Bronchial epithelial cell (primary cell): Measurements from ENCODE around the gene ZNF407. TPM values are rescaled to one million over a fixed set of nuclear protein-coding genes. Genes with fewer than 3 reads are reported as not detected.

Experiments
- DNase-seq: peaks from one replicate; pipeline ENCODE4 v3.0.0-alpha.2; 2010; ENCODE audit warnings: low read depth
- FAIRE-seq: peaks from 2 replicates; lab custom pipeline; 2011; peaks lifted over from hg19 to GRCh38; lab: Jason Lieb, UNC
- H3K27me3 ChIP-seq: 2 replicates; pipeline ENCODE4 v1.5.1; 2011; ENCODE audit warnings: low read length; ENCODE audit not compliant: control insufficient read depth, insufficient read depth
- H3K36me3 ChIP-seq: 2 replicates; pipeline ENCODE4 v1.5.1; 2011; ENCODE audit warnings: low read length; ENCODE audit not compliant: control insufficient read depth, insufficient read depth
- H3K4me3 ChIP-seq: 2 replicates; pipeline ENCODE4 v1.5.1; 2011; ENCODE audit warnings: mild to moderate bottlenecking, low read depth, low read length, control low read depth
- CTCF ChIP-seq: IDR thresholded peaks from 2 replicates; pipeline ENCODE4 v1.5.1; 2011; ENCODE audit warnings: mild to moderate bottlenecking, moderate library complexity, low read length, control low read depth, inconsistent platforms; ENCODE audit not compliant: insufficient read depth, severe bottlenecking
- total RNA-seq: library from RNA; depleted of rRNA; stranded (reverse); fragments of >200 nt; gene quantifications from 2 replicates; pipeline ENCODE4 v1.2.1, GENCODE V29; 2014

The ZNF407 gene
- total RNA-seq, 1 donor from 2014 or later: 10.0 TPM

DNA sequence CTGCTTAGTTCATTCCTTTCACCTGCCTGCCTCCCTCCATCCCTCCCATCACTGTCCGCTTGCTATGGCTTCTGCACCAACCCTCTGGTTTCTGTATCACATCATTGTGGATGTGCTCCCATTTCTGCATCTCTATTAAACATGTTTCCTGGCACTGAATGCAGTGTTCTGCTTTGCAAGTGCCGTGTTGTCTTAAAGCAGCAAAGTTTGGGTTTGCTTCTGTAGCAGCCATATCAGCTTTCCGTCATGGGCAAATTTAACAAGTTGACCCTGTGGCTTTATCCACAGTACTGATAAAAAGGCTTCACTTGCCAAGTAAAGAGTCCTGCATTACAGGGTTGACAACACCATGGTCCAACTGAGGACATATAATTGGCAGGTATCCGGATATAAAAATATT, 445.8 kb downstream of the ZNF407 start:
- FAIRE-seq: no peak
- no peak for DNase-seq
- H3K36me3 ChIP-seq: no peaks in the 10 kb centered on the region
- no peak for TF ChIP-seq CTCF
- no peaks in the 10 kb centered on the region for H3K27me3 ChIP-seq
- H3K4me3 ChIP-seq: no peak overlapping the region

DNA sequence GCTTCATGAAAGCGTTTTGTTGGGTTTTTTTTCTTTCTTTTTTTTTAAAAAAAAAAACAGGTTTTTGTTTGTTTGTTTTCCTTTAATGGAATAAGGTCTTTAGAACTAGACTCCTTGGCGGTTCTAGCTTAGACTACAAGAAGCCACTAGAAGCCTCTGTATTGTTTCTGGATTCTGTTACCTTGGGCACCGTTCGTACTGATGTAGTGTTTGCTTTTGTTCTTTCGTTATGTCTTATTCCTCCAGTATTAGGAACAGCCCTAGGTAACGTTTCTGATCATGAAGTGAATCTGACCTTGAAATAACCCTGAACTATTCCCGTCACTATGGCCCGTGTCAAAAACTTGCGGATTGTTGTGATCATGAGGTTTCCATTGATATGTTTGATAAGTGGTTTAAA, 446.6 kb downstream of the ZNF407 start:
- H3K4me3 ChIP-seq: no peak overlapping the region
- no peak for FAIRE-seq
- TF ChIP-seq CTCF: no peak
- no peak for DNase-seq
- no peaks in the 10 kb centered on the region for H3K36me3 ChIP-seq
- no peaks in the 10 kb centered on the region for H3K27me3 ChIP-seq

GRCh38 chr18:75044791-75045190, 447.1 kb downstream of the ZNF407 start:
- no peak for FAIRE-seq

DNA sequence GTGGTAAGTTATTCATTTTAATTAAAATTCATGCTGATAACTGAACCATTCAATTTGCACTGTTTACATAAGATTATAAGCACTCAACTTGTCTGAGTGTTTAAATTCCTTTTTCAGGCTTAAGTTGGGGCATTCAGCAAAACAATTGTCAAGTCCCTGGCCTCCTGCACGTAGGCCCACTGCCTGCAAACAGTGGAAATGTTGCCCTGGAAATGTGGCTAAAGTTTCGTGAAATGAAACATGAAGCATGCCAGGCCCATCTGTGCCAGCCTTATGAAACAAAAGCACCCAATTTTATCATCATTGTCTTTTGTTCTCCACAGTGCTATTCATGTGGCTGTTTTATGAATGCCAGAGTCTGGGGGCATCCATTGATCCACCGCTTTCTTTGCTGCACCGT, 447.6 kb downstream of the ZNF407 start:
- Histone ChIP-seq H3K4me3 (no peak overlapping the region), H3K36me3 (no peaks in the 10 kb centered on the region), H3K27me3 (no peaks in the 10 kb centered on the region)
- no peak for DNase-seq
- no peak for FAIRE-seq
- TF ChIP-seq CTCF: no peak

More at GRCh38 chr18:75044791-75045190, 447.1 kb downstream of the ZNF407 start:
- Histone ChIP-seq H3K4me3 (no peak overlapping the region), H3K27me3 (no peaks in the 10 kb centered on the region), H3K36me3 (no peaks in the 10 kb centered on the region)
- no peak for TF ChIP-seq CTCF
- no peak for DNase-seq

GRCh38 chr18:75047240-75047961, 449.7 kb downstream of the ZNF407 start:
- no peaks in the 10 kb centered on the region for H3K36me3 ChIP-seq
- no peak overlapping the region for H3K4me3 ChIP-seq
- DNase-seq (peak; percentile 10), FAIRE-seq (no peak)
- no peak for TF ChIP-seq CTCF
- no peaks in the 10 kb centered on the region for H3K27me3 ChIP-seq
